K562 (cell line): Measurements from ENCODE around the gene ACOX1. TPM values are rescaled to one million over a fixed set of nuclear protein-coding genes. Genes with fewer than 3 reads are reported as not detected.

Experiments used
- ATAC-seq: fragments of 200-7000 bp; cut with Tn5 transposase; 3 replicates; pipeline ENCODE4 v1.9.1; 2020; ENCODE audit warnings: moderate library complexity
- BruUV-seq: library from RNA; stranded (reverse); fragments of 400-500 nt; replicated peaks from 2 replicates; lab custom pipeline; 2021; lab: Mats Ljungman, UMichigan
- CTCF ChIA-PET: fragments of 300-600 bp; formaldehyde crosslinking; extraction: SDS; loops from one replicate; lab custom pipeline; 2021; ENCODE audit warnings: low intra/inter-chr PET ratio; lab: Yijun Ruan, JAX
- POLR2A ChIA-PET: fragments of 300-600, 350-650 bp; sonication (Branson Sonifier 250); formaldehyde crosslinking; extraction: SDS; loops from one replicate; lab custom pipeline; 2021; ENCODE audit warnings: antibody characterized with exemption, inconsistent platforms; lab: Yijun Ruan, JAX
- DNase-seq, 4 experiments: peaks; one replicate each; pipeline versions ENCODE4 v3.0.0 to v3.0.0-alpha.2; 2011 to 2018; ENCODE audit warnings: low spot score in 3 of 4, mixed read lengths in 3 of 4; ENCODE audit errors: extremely low read depth in 1 of 4
- FAIRE-seq: peaks from 2 replicates; lab custom pipeline; 2011; peaks lifted over from hg19 to GRCh38; lab: Jason Lieb, UNC
- H2AFZ ChIP-seq: 2 replicates; pipeline ENCODE4 v1.6.0; 2011; ENCODE audit warnings: low read depth, low read length, control low read depth, inconsistent platforms
- H3K27ac ChIP-seq: fragments of 200-600 bp; 3 replicates; pipeline ENCODE4 v1.8.0; 2011; ENCODE audit warnings: low read depth, mild to moderate bottlenecking, control low read depth, inconsistent platforms, low read length, moderate library complexity, mixed read lengths; ENCODE audit errors: extremely low read depth
- H3K27me3 ChIP-seq, 2 experiments: fragments of 300-600 bp in 1 of 2; 2 replicates in 1 of 2; 3 replicates in 1 of 2; pipeline versions ENCODE4 v1.6.0 to v1.8.0; 2011; ENCODE audit warnings: inconsistent platforms in 2 of 2, low read length in 2 of 2, mild to moderate bottlenecking in 1 of 2, mixed read lengths in 1 of 2, moderate library complexity in 1 of 2; ENCODE audit not compliant: control insufficient read depth in 2 of 2, insufficient read depth in 2 of 2
- H3K36me3 ChIP-seq: fragments of 300-600 bp; 3 replicates; pipeline ENCODE4 v1.8.0; 2011; ENCODE audit warnings: mild to moderate bottlenecking, low read length, inconsistent platforms; ENCODE audit not compliant: control insufficient read depth, insufficient read depth
- H3K4me1 ChIP-seq, 2 experiments: fragments of 200-600 bp in 1 of 2; replicated peaks in 1 of 2; 2 replicates in 1 of 2; 3 replicates in 1 of 2; pipeline versions ENCODE4 v1.5.1 to v1.8.0; 2011; ENCODE audit warnings: inconsistent platforms in 2 of 2, low read length in 2 of 2, mild to moderate bottlenecking in 1 of 2, mixed read lengths in 1 of 2, moderate library complexity in 1 of 2; ENCODE audit not compliant: control insufficient read depth in 2 of 2, insufficient read depth in 2 of 2
- H3K4me2 ChIP-seq: 2 replicates; pipeline ENCODE4 v1.6.1; 2011; ENCODE audit warnings: low read length, control low read depth, inconsistent platforms, mixed read lengths; ENCODE audit not compliant: insufficient read depth
- H3K4me3 ChIP-seq: fragments of 200-600 bp; sonication (generic), shearing (Covaris generic); 2 replicates; pipeline ENCODE4 v1.5.1; 2016; ENCODE audit warnings: control low read depth, inconsistent platforms
- H3K79me2 ChIP-seq: fragments of 200-600 bp; 3 replicates; pipeline ENCODE4 v1.8.0; 2011; ENCODE audit warnings: low read length, inconsistent platforms; ENCODE audit not compliant: control insufficient read depth, insufficient read depth
- H3K9ac ChIP-seq, 2 experiments: 2 replicates each; pipeline versions ENCODE4 v1.6.0 to v1.6.1; 2011; ENCODE audit warnings: low read depth in 2 of 2, low read length in 2 of 2, control low read depth in 1 of 2, inconsistent platforms in 1 of 2, mild to moderate bottlenecking in 1 of 2, mixed read lengths in 1 of 2; ENCODE audit not compliant: insufficient read depth in 1 of 2
- H3K9me1 ChIP-seq: one replicate; pipeline ENCODE4 v1.6.0; 2011; ENCODE audit warnings: inconsistent platforms, mild to moderate bottlenecking, low read length, moderate library complexity; ENCODE audit not compliant: control insufficient read depth, insufficient read depth
- H3K9me3 ChIP-seq: replicated peaks from 2 replicates; pipeline ENCODE4 v1.5.1; 2011; ENCODE audit warnings: low read depth, low read length, inconsistent platforms; ENCODE audit not compliant: control insufficient read depth, insufficient read depth
- H4K20me1 ChIP-seq: replicated peaks from 2 replicates; pipeline ENCODE4 v1.6.1; 2011; ENCODE audit warnings: low read length, inconsistent platforms, mixed read lengths; ENCODE audit not compliant: control insufficient read depth, insufficient read depth
- CBX3 ChIP-seq, 2 experiments: IDR thresholded peaks; 1 replicate in 1 of 2; 2 replicates in 1 of 2; pipeline ENCODE4 v1.6.1; 2012; ENCODE audit warnings: inconsistent platforms in 2 of 2, low read length in 2 of 2, borderline replicate concordance in 1 of 2, control low read depth in 1 of 2
- PTBP1 ChIP-seq: fragments of 200-400 bp; formaldehyde crosslinking; IDR thresholded peaks from 2 replicates; pipeline ENCODE4 v1.6.1; 2017; ENCODE audit warnings: low read depth, low read length
- RBM22 ChIP-seq: fragments of 200-400 bp; formaldehyde crosslinking; IDR thresholded peaks from 2 replicates; pipeline ENCODE4 v1.6.1; 2018; ENCODE audit warnings: low read length, low read depth; ENCODE audit not compliant: poor library complexity, severe bottlenecking
- THRAP3 ChIP-seq: fragments of 450-650 bp; IDR thresholded peaks from 2 replicates; pipeline ENCODE4 v1.6.1; 2016; ENCODE audit warnings: mild to moderate bottlenecking, inconsistent platforms, borderline replicate concordance
- ZNF445 ChIP-seq: fragments of 250-450 bp; sonication (Bioruptor Pico); IDR thresholded peaks from 2 replicates; pipeline ENCODE4 v1.4.0; 2020; ENCODE audit warnings: low read depth, mild to moderate bottlenecking, moderate library complexity
- WGBS: fragments of 100-300 bp; shearing (Covaris generic); methylation state at CpG from one replicate; pipeline ENCODE4 v1.1.6; 2016; ENCODE audit warnings: low coverage, mixed read lengths; ENCODE audit not compliant: insufficient coverage; ENCODE audit errors: missing lambda C conversion rate; 5-methylcytosine and 5-hydroxymethylcytosine counted together
- in situ Hi-C: fragments of 300-500 bp; cut with MboI; formaldehyde crosslinking; loops from 4 replicates; pipeline ENCODE4 v1.15.0; 2018; ENCODE audit warnings: inconsistent platforms, mixed read lengths
- intact Hi-C: fragments of 100-400 bp; cut with micrococcal nuclease; formaldehyde crosslinking; loops from 2 replicates; pipeline ENCODE4 v1.14.2; 2022
- polyA plus RNA-seq, 8 experiments: library from polyadenylated mRNA; depleted of rRNA in 4 of 8; stranded (reverse) in 5 of 8; unstranded in 3 of 8; fragments of >200 nt; fragmentation: Nextera tagmentation in 2 of 8; fragmentation: Illumina TruSeq in 1 of 8; extraction: Ambion mirVana in 2 of 8; extraction: Trizol in 1 of 8; gene quantifications; 2 replicates each; pipeline versions ENCODE4 v1.2.1 to v1.2.3, GENCODE V29; 2011 to 2014; ENCODE audit warnings: inconsistent platforms in 1 of 8, missing spikeins in 1 of 8
- total RNA-seq, 7 experiments: library from RNA; depleted of rRNA in 6 of 7; stranded (reverse); fragments of >200 nt in 6 of 7; fragmentation: Illumina TruSeq in 2 of 7; extraction: Trizol in 2 of 7; gene quantifications; 2 replicates each; pipeline versions ENCODE4 v1.2.1 to v1.2.3, GENCODE V29; 2011 to 2021; ENCODE audit warnings: low replicate concordance in 1 of 7
- TF ChIP-seq, protein P1 (sequence below): fragments of 450-650 bp; conservative IDR thresholded peaks from 2 replicates; pipeline ENCODE4 v1.6.1; 2016; ENCODE audit warnings: missing genetic modification characterization, low read depth, mild to moderate bottlenecking, missing compliant biosample characterization, moderate library complexity
- TF ChIP-seq, protein P2 (sequence below): sonication (generic); formaldehyde crosslinking; IDR thresholded peaks from 2 replicates; pipeline ENCODE4 v1.8.0; 2022; ENCODE audit warnings: missing genetic modification reagents, mild to moderate bottlenecking, borderline replicate concordance
- TF ChIP-seq, protein P3 (sequence below): sonication (generic); formaldehyde crosslinking; IDR thresholded peaks from 2 replicates; pipeline ENCODE4 v1.8.0; 2022; ENCODE audit warnings: mild to moderate bottlenecking, missing genetic modification reagents

The ACOX1 gene
- total and polyA plus RNA-seq, 9 of the 15 experiments (the other 6 are each of a cell fraction or from before 2014, with no cell fraction given), result 7.8 to 24.1 (median 14.5) TPM

DNA sequence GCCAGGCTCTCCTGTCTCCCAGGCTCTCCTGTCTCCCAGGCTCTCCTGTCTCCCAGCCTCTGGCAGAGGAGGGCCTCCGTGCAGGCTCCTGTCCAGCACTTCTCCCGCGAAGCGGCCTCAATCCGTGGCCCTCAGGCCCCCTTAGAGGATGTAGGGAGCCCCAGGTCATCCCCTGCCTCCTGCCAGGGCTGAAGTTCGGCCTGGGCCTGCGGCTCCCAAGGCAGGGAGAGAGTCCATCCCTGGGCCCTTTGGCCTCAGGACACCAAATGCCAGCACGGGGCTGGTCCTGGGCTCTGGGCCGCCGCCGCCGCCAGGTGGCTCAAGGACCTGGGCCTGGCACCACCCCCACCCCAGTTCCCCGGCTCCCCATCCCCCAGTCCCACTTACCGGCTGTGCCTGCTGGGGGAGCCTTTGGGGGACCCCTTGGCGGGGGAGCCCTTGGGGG, 47.8 kb upstream of the ACOX1 start (continued):
- TF ChIP-seq RBM22 (no peak), ZNF445 (CRISPR knock-in tag) (no peak)
- TF ChIP-seq, protein P1, sequence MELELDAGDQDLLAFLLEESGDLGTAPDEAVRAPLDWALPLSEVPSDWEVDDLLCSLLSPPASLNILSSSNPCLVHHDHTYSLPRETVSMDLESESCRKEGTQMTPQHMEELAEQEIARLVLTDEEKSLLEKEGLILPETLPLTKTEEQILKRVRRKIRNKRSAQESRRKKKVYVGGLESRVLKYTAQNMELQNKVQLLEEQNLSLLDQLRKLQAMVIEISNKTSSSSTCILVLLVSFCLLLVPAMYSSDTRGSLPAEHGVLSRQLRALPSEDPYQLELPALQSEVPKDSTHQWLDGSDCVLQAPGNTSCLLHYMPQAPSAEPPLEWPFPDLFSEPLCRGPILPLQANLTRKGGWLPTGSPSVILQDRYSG (tag), result no peak
- TF ChIP-seq, protein P2, sequence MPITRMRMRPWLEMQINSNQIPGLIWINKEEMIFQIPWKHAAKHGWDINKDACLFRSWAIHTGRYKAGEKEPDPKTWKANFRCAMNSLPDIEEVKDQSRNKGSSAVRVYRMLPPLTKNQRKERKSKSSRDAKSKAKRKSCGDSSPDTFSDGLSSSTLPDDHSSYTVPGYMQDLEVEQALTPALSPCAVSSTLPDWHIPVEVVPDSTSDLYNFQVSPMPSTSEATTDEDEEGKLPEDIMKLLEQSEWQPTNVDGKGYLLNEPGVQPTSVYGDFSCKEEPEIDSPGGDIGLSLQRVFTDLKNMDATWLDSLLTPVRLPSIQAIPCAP (CRISPR knock-in tag), result no peak

DNA sequence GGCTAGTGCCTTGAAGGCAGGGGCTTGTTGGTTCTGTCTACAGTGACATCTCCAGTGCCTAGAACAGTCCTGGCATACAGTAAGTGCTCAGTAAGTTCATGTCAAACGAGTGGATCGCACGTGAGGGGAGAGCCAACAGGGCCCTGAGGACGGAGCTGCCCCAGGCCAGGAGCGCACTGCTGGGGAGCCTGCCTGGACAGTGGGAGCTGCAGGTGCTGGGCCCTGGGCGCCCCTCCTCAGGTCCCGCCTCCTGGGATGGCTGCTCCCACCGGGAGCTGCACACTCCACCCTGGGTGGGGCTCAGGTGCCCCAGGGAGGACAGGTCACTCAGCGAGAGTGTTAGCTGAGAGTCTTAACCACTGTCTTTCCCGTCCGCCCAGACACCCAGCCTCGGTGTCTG, 46.3 kb upstream of the ACOX1 start:
- POLR2A ChIA-PET, result interaction anchor here (0.6 to 0.8 kb wide), 3 partner anchors 13 to 45 kb away, joined by 3 to 4 read pairs (median 3); no protein-coding TSS in a partner anchor

More for the DNA sequence above, 46.3 kb upstream of the ACOX1 start:
- no peaks in the 10 kb centered on the region for H3K9me1 ChIP-seq
- H3K4me3 ChIP-seq, result no peak overlapping the region
- H3K36me3 ChIP-seq, result no peaks in the 10 kb centered on the region
- H3K4me2 ChIP-seq, result no peak overlapping the region
- ATAC-seq, result no peak
- no peak for FAIRE-seq
- H3K79me2 ChIP-seq, result no peaks in the 10 kb centered on the region
- H3K27ac ChIP-seq, result no peak overlapping the region
- in situ Hi-C loops, result no loop called here
- BruUV-seq, result no TSS peak
- intact Hi-C loops, result no loop called here
- H2AFZ ChIP-seq, result no peak overlapping the region
- H3K4me1 ChIP-seq, result peaks cover 8 to 54% of the 10 kb centered on the region in 2 experiments
- H3K27me3 ChIP-seq, result no peaks in the 10 kb centered on the region; a peak in 1 of 5 replicates
- no peaks in the 10 kb centered on the region for H4K20me1 ChIP-seq
- no peaks in the 10 kb centered on the region for H3K9me3 ChIP-seq
- CTCF ChIA-PET, result no interaction called here
- 60% methylated on average over 12 of the region's 12 CpGs for WGBS
- no peak for TF ChIP-seq CBX3 (IDR thresholded peaks at IDR 0.05; ENCODE audit: borderline replicate concordance in 1 of 2, low read length in 2 of 2)
- TF ChIP-seq, protein P3, sequence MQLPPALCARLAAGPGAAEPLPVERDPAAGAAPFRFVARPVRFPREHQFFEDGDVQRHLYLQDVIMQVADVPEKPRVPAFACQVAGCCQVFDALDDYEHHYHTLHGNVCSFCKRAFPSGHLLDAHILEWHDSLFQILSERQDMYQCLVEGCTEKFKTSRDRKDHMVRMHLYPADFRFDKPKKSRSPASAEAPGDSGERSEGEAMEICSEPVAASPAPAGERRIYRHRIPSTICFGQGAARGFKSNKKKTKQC (CRISPR knock-in tag), result no peak
- no peak for TF ChIP-seq PTBP1
- no peak for TF ChIP-seq THRAP3
- no peak overlapping the region for H3K9ac ChIP-seq
- DNase-seq, result no peak
